IMR-90 (cell line): ENCODE data around the gene PCGF5. TPM values are rescaled to one million over a fixed set of nuclear protein-coding genes. Genes with fewer than 3 reads are reported as not detected.

ENCODE experiments used
- ATAC-seq: fragments of 200-7000 bp; cut with Tn5 transposase; 2 replicates; pipeline ENCODE4 v1.9.1; 2020; ENCODE audit warnings: low read depth, mild to moderate bottlenecking, moderate library complexity
- BruUV-seq: library from RNA; stranded (reverse); fragments of 400-500 nt; replicated peaks from 2 replicates; lab custom pipeline; 2021; lab: Mats Ljungman, UMichigan
- CTCF ChIA-PET: fragments of 300-600 bp; formaldehyde crosslinking; extraction: SDS; loops from one replicate; lab custom pipeline; 2021; ENCODE audit warnings: antibody characterized with exemption; lab: Yijun Ruan, JAX
- POLR2A ChIA-PET: fragments of 300-600 bp; sonication (Branson Sonifier 250); formaldehyde crosslinking; loops from one replicate; lab custom pipeline; 2022; ENCODE audit warnings: antibody characterized with exemption; ENCODE audit not compliant: unreplicated experiment; lab: Charles Lee
- DNase-seq: peaks from one replicate; pipeline ENCODE4 v3.0.0; 2013
- H2AFZ ChIP-seq: replicated peaks from 2 replicates; pipeline ENCODE3; 2013; ENCODE audit warnings: low read length, mild to moderate bottlenecking; ENCODE audit not compliant: poor library complexity
- H2AK5ac ChIP-seq: 2 replicates; pipeline ENCODE4 v1.6.1; 2013; ENCODE audit warnings: low read depth, low read length, inconsistent platforms
- H2AK9ac ChIP-seq: replicated peaks from 2 replicates; pipeline ENCODE3; 2013; ENCODE audit warnings: mild to moderate bottlenecking, low read depth, low read length, moderate library complexity; ENCODE audit not compliant: poor library complexity
- H2BK120ac ChIP-seq: 2 replicates; pipeline ENCODE4 v1.6.1; 2013; ENCODE audit warnings: low read depth, low read length, inconsistent platforms
- H2BK15ac ChIP-seq: 3 replicates; pipeline ENCODE4 v1.6.1; 2013; ENCODE audit warnings: low read depth, low read length, inconsistent platforms
- H2BK20ac ChIP-seq: 2 replicates; pipeline ENCODE4 v1.6.1; 2013; ENCODE audit warnings: low read depth, mild to moderate bottlenecking, inconsistent platforms, low read length, moderate library complexity
- H2BK5ac ChIP-seq: 2 replicates; pipeline ENCODE4 v1.6.1; 2013; ENCODE audit warnings: mild to moderate bottlenecking, low read depth, low read length, inconsistent platforms; ENCODE audit not compliant: poor library complexity, severe bottlenecking
- H3K14ac ChIP-seq: replicated peaks from 2 replicates; pipeline ENCODE4 v1.6.1; 2013; ENCODE audit warnings: low read depth, low read length, inconsistent platforms
- H3K18ac ChIP-seq: 2 replicates; pipeline ENCODE4 v1.6.1; 2013; ENCODE audit warnings: low read depth, low read length, control low read depth
- H3K23ac ChIP-seq: 2 replicates; pipeline ENCODE4 v1.6.1; 2013; ENCODE audit warnings: low read depth, low read length, inconsistent platforms
- H3K27ac ChIP-seq: 2 replicates; pipeline ENCODE4 v1.5.1; 2013; ENCODE audit warnings: mild to moderate bottlenecking, control low read depth, low read length; ENCODE audit not compliant: insufficient read depth
- H3K27me3 ChIP-seq: 2 replicates; pipeline ENCODE4 v1.6.1; 2013; ENCODE audit warnings: low read length; ENCODE audit not compliant: control insufficient read depth, insufficient read depth
- H3K36me3 ChIP-seq: 2 replicates; pipeline ENCODE4 v1.6.1; 2013; ENCODE audit warnings: low read length, mixed read lengths; ENCODE audit not compliant: control insufficient read depth, insufficient read depth
- H3K4ac ChIP-seq: 2 replicates; pipeline ENCODE4 v1.6.1; 2013; ENCODE audit warnings: low read depth, low read length, inconsistent platforms
- H3K4me1 ChIP-seq: 2 replicates; pipeline ENCODE4 v1.6.1; 2013; ENCODE audit warnings: low read length, mixed read lengths; ENCODE audit not compliant: control insufficient read depth, insufficient read depth
- H3K4me2 ChIP-seq: 2 replicates; pipeline ENCODE4 v1.6.1; 2013; ENCODE audit warnings: low read depth, mild to moderate bottlenecking, control low read depth, low read length, moderate library complexity
- H3K4me3 ChIP-seq: 2 replicates; pipeline ENCODE4 v1.5.1; 2013; ENCODE audit warnings: low read depth, mild to moderate bottlenecking, control low read depth, low read length, moderate library complexity; ENCODE audit not compliant: insufficient read depth
- H3K56ac ChIP-seq: 2 replicates; pipeline ENCODE4 v1.6.1; 2013; ENCODE audit warnings: low read length, inconsistent platforms; ENCODE audit not compliant: insufficient read depth; ENCODE audit errors: extremely low read depth
- H3K79me1 ChIP-seq, 2 experiments: 2 replicates each; pipeline ENCODE4 v1.6.1; 2013; ENCODE audit warnings: low read length in 2 of 2, inconsistent platforms in 1 of 2, low read depth in 1 of 2
- H3K9ac ChIP-seq: 2 replicates; pipeline ENCODE4 v1.6.1; 2013; ENCODE audit warnings: low read depth, low read length, control low read depth
- H3K9me1 ChIP-seq: 2 replicates; pipeline ENCODE4 v1.6.1; 2013; ENCODE audit warnings: low read length, inconsistent platforms; ENCODE audit not compliant: insufficient read depth
- H3K9me3 ChIP-seq: 2 replicates; pipeline ENCODE4 v1.6.1; 2013; ENCODE audit warnings: low read length; ENCODE audit not compliant: control insufficient read depth, insufficient read depth
- H4K20me1 ChIP-seq: 2 replicates; pipeline ENCODE4 v1.6.1; 2013; ENCODE audit warnings: low read length, inconsistent platforms; ENCODE audit not compliant: insufficient read depth
- H4K5ac ChIP-seq: 2 replicates; pipeline ENCODE4 v1.6.1; 2013; ENCODE audit warnings: mild to moderate bottlenecking, low read depth, low read length, control low read depth
- H4K8ac ChIP-seq, 2 experiments: 2 replicates each; pipeline ENCODE4 v1.6.1; 2013; ENCODE audit warnings: low read depth in 2 of 2, low read length in 2 of 2, control low read depth in 1 of 2, inconsistent platforms in 1 of 2
- H4K91ac ChIP-seq: 2 replicates; pipeline ENCODE4 v1.6.1; 2013; ENCODE audit warnings: low read depth, low read length, inconsistent platforms; ENCODE audit not compliant: insufficient read depth
- BHLHE40 ChIP-seq: fragments of 150-350 bp; IDR thresholded peaks from 2 replicates; pipeline ENCODE4 v1.6.1; 2016; ENCODE audit warnings: mild to moderate bottlenecking, low read depth, low read length
- CEBPB ChIP-seq: IDR thresholded peaks from 2 replicates; pipeline ENCODE4 v1.6.1; 2012; ENCODE audit warnings: low read depth, low read length, improper control_type of control experiment
- MAFK ChIP-seq: IDR thresholded peaks from 2 replicates; pipeline ENCODE4 v1.6.1; 2012; ENCODE audit warnings: low read depth, low read length, improper control_type of control experiment
- RCOR1 ChIP-seq: IDR thresholded peaks from 2 replicates; pipeline ENCODE4 v1.6.1; 2012; ENCODE audit warnings: mild to moderate bottlenecking, low read length, improper control_type of control experiment; ENCODE audit not compliant: insufficient replicate concordance
- RFX5 ChIP-seq: IDR thresholded peaks from 2 replicates; pipeline ENCODE4 v1.8.0; 2012; ENCODE audit warnings: low read depth, mild to moderate bottlenecking, low read length, moderate library complexity
- WGBS, 2 experiments: methylation state at CpG; one replicate each; pipeline versions ENCODE4 v1.1.5 to v1.1.7; 2013; ENCODE audit warnings: missing lambda C conversion rate in 2 of 2; ENCODE audit not compliant: insufficient read length in 1 of 2; ENCODE audit errors: extremely low coverage in 2 of 2; 5-methylcytosine and 5-hydroxymethylcytosine counted together
- dilution Hi-C: fragments of 300-500 bp; cut with HindIII; formaldehyde crosslinking; loops from one replicate; pipeline ENCODE4 v1.14.3; 2018; ENCODE audit warnings: low sequenced_read_pairs; ENCODE audit not compliant: unreplicated experiment
- in situ Hi-C: fragments of 300-500 bp; cut with MboI; formaldehyde crosslinking; loops from 3 replicates; pipeline ENCODE4 v1.14.3; 2019; ENCODE audit warnings: low sequenced_read_pairs, inconsistent platforms, mixed read lengths
- intact Hi-C: fragments of 100-400 bp; cut with micrococcal nuclease; formaldehyde crosslinking; loops from 2 replicates; pipeline ENCODE4 v1.10.0; 2022
- polyA plus RNA-seq, 3 experiments: library from polyadenylated mRNA; depleted of rRNA; stranded (reverse); fragments of >200 nt; gene quantifications; 2 replicates each; pipeline ENCODE4 v1.2.3, GENCODE V29; 2012; ENCODE audit warnings: low replicate concordance in 1 of 3
- total RNA-seq: library from RNA; depleted of rRNA; stranded (reverse); fragments of >200 nt; gene quantifications from 2 replicates; pipeline ENCODE4 v1.2.3, GENCODE V29; 2012
- TF ChIP-seq, protein P1 (sequence below): fragments of 150-350 bp; IDR thresholded peaks from 2 replicates; pipeline ENCODE4 v1.6.1; 2016; ENCODE audit warnings: low read depth, mild to moderate bottlenecking, low read length, moderate library complexity, borderline replicate concordance
- TF ChIP-seq, protein P2 (sequence below): fragments of 150-350 bp; IDR thresholded peaks from 2 replicates; pipeline ENCODE4 v1.6.1; 2017; ENCODE audit warnings: mild to moderate bottlenecking, antibody characterized with exemption, low read length, low read depth

The PCGF5 gene
- total and polyA plus RNA-seq, 2 of the 4 experiments (the other 2 are of a cell fraction) = 9.0 to 18.1 TPM

DNA sequence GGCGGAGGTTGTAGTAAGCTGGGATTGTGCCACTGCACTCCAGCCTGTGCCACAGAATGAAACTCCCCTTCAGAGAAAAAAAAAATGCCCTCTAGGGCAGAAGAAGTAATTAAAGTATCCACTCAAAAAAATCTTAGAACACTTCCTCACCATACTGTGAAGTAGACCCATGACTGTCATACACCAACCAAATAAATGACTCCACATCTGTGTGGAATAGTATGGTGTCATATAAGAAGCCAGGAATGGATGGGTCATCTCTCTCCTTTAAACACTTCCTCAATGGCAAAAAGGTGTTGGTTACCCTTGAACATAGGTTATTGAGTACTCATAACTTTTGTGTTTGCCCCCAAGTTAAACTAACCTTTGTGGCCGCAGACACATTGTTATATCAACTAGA lies 48.1 kb upstream of the PCGF5 start:
- Histone ChIP-seq H3K9me1 (no peaks in the 10 kb centered on the region), H3K56ac (no peak overlapping the region), H2AK5ac (no peak overlapping the region), H2BK5ac (no peak overlapping the region), H3K27ac (no peak overlapping the region), H3K27me3 (no peaks in the 10 kb centered on the region), H3K4me3 (no peak overlapping the region), H3K23ac (no peak overlapping the region), H3K9me3 (no peaks in the 10 kb centered on the region), H3K14ac (no peak overlapping the region), H4K20me1 (peaks cover 5% of the 10 kb centered on the region; the same call in 1 of the 2 replicates), H3K36me3 (no peaks in the 10 kb centered on the region), H3K4me1 (no peaks in the 10 kb centered on the region), H3K79me1 (peaks cover 39 to 40% of the 10 kb centered on the region in 2 experiments), H4K5ac (no peak overlapping the region), H3K18ac (no peak overlapping the region), H2BK120ac (no peak overlapping the region), H2AK9ac (no peak overlapping the region), H4K91ac (no peak overlapping the region), H3K9ac (no peak overlapping the region), H4K8ac (no peak overlapping the region), H3K4me2 (no peak overlapping the region), H2BK20ac (no peak overlapping the region), H2AFZ (no peak overlapping the region), H3K4ac (no peak overlapping the region), H2BK15ac (no peak overlapping the region)
- DNase-seq (no peak), ATAC-seq (no peak)
- no TSS peak for BruUV-seq
- TF ChIP-seq MAFK (no peak), RFX5 (no peak), CEBPB (no peak), RCOR1 (no peak), BHLHE40 (no peak)
- TF ChIP-seq, protein P1, sequence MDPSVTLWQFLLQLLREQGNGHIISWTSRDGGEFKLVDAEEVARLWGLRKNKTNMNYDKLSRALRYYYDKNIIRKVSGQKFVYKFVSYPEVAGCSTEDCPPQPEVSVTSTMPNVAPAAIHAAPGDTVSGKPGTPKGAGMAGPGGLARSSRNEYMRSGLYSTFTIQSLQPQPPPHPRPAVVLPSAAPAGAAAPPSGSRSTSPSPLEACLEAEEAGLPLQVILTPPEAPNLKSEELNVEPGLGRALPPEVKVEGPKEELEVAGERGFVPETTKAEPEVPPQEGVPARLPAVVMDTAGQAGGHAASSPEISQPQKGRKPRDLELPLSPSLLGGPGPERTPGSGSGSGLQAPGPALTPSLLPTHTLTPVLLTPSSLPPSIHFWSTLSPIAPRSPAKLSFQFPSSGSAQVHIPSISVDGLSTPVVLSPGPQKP = no peak
- TF ChIP-seq, protein P2, sequence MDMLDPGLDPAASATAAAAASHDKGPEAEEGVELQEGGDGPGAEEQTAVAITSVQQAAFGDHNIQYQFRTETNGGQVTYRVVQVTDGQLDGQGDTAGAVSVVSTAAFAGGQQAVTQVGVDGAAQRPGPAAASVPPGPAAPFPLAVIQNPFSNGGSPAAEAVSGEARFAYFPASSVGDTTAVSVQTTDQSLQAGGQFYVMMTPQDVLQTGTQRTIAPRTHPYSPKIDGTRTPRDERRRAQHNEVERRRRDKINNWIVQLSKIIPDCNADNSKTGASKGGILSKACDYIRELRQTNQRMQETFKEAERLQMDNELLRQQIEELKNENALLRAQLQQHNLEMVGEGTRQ = no peak
- intact Hi-C loops (no loop called here), in situ Hi-C loops (no loop called here), dilution Hi-C loops (no loop called here)
- ChIA-PET POLR2A (no interaction called here), CTCF (no interaction called here)
- WGBS, 2 experiments = 100% methylated on average over 1 of the region's 2 CpGs; no CpG with 5 or more reads in 1 of the 2 experiments
